Activated CD8-positive, alpha-beta T cell treated with anti-CD3 and anti-CD28 coated beads for 36 hours (primary cell): Measurements from ENCODE around the gene AVEN. TPM values are rescaled to one million over a fixed set of nuclear protein-coding genes. Genes with fewer than 3 reads are reported as not detected.

Experiments
- ATAC-seq: fragments of 200-7000 bp; cut with Tn5 transposase; one replicate; pipeline ENCODE4 v1.10.0; 2021; ENCODE audit warnings: mild to moderate bottlenecking, moderate library complexity
- CTCF ChIA-PET: fragments of 350-600 bp; sonication (Branson Sonifier 250); formaldehyde crosslinking; loops from one replicate; lab custom pipeline; 2021; ENCODE audit warnings: antibody characterized with exemption; lab: Charles Lee
- POLR2A ChIA-PET: fragments of 350-600 bp; sonication (Branson Sonifier 250); formaldehyde crosslinking; loops from one replicate; lab custom pipeline; 2021; ENCODE audit warnings: antibody characterized with exemption; lab: Charles Lee
- DNase-seq: peaks from one replicate; pipeline ENCODE4 v3.0.0-alpha.2; 2020
- H3K27ac Mint-ChIP-seq: one replicate; pipeline ENCODE4 v1.8.0; 2021; ENCODE audit warnings: mild to moderate bottlenecking, mixed read lengths
- H3K27me3 Mint-ChIP-seq: one replicate; pipeline ENCODE4 v1.8.0; 2021; ENCODE audit warnings: mixed read lengths
- H3K36me3 Mint-ChIP-seq: one replicate; pipeline ENCODE4 v1.8.0; 2021; ENCODE audit warnings: low read depth, mixed read lengths
- H3K4me1 Mint-ChIP-seq: one replicate; pipeline ENCODE4 v1.8.0; 2021; ENCODE audit warnings: low read depth, mixed read lengths
- H3K4me3 Mint-ChIP-seq: one replicate; pipeline ENCODE4 v1.8.0; 2021; ENCODE audit warnings: mild to moderate bottlenecking, moderate library complexity, mixed read lengths
- H3K9me3 Mint-ChIP-seq: one replicate; pipeline ENCODE4 v1.8.0; 2021; ENCODE audit warnings: mixed read lengths
- CTCF ChIP-seq: fragments of 200-600 bp; IDR thresholded peaks from one replicate; pipeline ENCODE4 v1.8.0; 2022; ENCODE audit warnings: antibody characterized with exemption, mild to moderate bottlenecking
- intact Hi-C: fragments of 100-400 bp; cut with micrococcal nuclease; formaldehyde crosslinking; loops from one replicate; pipeline ENCODE4 v1.10.0; 2022
- total RNA-seq, 2 experiments: library from RNA; stranded (reverse); gene quantifications; one replicate each; pipeline ENCODE4 v1.2.3, GENCODE V29; 2021

Gene AVEN
- total RNA-seq, 2 experiments from 2014 or later, result 8.8 to 13.0 TPM

- ChIA-PET CTCF (interaction anchor here (1.4 kb wide), 1 partner anchor 145 kb away, joined by 3 read pairs; no protein-coding TSS in a partner anchor), POLR2A (no interaction called here)
- Mint-ChIP-seq H3K9me3 (peaks cover 9% of the 10 kb centered on the region), H3K4me3 (no peak overlapping the region), H3K4me1 (no peaks in the 10 kb centered on the region), H3K27me3 (no peaks in the 10 kb centered on the region), H3K36me3 (peaks cover 5% of the 10 kb centered on the region), H3K27ac (no peak overlapping the region)
- DNase-seq, result no peak
- ATAC-seq, result no peak
- intact Hi-C loops, result no loop called here
- TF ChIP-seq CTCF, result no peak
Measured at GRCh38 chr15:33882921-33883320, 156.1 kb downstream of the AVEN start.

DNA sequence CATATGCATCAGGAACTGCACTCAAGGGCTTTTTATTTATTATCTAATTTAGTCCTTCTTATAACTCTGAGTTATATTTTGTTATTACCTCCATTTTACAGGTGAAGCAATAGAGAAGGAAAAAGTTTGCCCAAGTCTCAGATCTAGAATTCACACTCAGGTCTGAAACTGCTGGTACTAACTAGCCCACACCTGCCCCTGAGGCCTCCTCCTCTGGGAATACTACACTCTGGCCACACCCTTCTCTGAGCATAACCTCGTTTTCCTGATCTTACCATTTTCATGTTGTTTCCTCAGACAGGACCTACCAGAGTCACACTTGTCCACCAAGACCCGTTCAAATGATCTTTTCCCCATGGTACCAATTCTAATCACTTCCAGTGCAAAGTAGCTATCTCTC is 164.8 kb downstream of the AVEN start:
- TF ChIP-seq CTCF, result no peak
- H3K9me3 Mint-ChIP-seq, result no peaks in the 10 kb centered on the region
- intact Hi-C loops, result no loop called here
- ATAC-seq (no peak), DNase-seq (no peak)
- H3K27ac Mint-ChIP-seq, result no peak overlapping the region
- ChIA-PET CTCF (no interaction called here), POLR2A (no interaction called here)
- no peaks in the 10 kb centered on the region for H3K4me1 Mint-ChIP-seq
- no peaks in the 10 kb centered on the region for H3K36me3 Mint-ChIP-seq
- no peak overlapping the region for H3K4me3 Mint-ChIP-seq
- H3K27me3 Mint-ChIP-seq, result no peaks in the 10 kb centered on the region

- Mint-ChIP-seq H3K4me1 (no peaks in the 10 kb centered on the region), H3K9me3 (no peaks in the 10 kb centered on the region), H3K27ac (no peak overlapping the region), H3K4me3 (no peak overlapping the region), H3K27me3 (no peaks in the 10 kb centered on the region), H3K36me3 (no peaks in the 10 kb centered on the region)
- ChIA-PET CTCF (interaction anchor here (0.8 kb wide), 1 partner anchor 39 kb away, joined by 3 read pairs; no protein-coding TSS in a partner anchor), POLR2A (no interaction called here)
- intact Hi-C loops, result no loop called here
- no peak for TF ChIP-seq CTCF
- DNase-seq (no peak), ATAC-seq (no peak)
Measured at GRCh38 chr15:33872416-33873106, 166.4 kb downstream of the AVEN start.

- POLR2A ChIA-PET, result no interaction called here
- DNase-seq (no peak), ATAC-seq (no peak)
- Mint-ChIP-seq H3K27me3 (no peaks in the 10 kb centered on the region), H3K4me3 (no peak overlapping the region), H3K9me3 (no peaks in the 10 kb centered on the region), H3K27ac (no peak overlapping the region), H3K4me1 (no peaks in the 10 kb centered on the region), H3K36me3 (no peaks in the 10 kb centered on the region)
- no peak for TF ChIP-seq CTCF
- intact Hi-C loops, result no loop called here
- CTCF ChIA-PET, result interaction anchor here (0.8 kb wide), 1 partner anchor 39 kb away, joined by 3 read pairs; no protein-coding TSS in a partner anchor
Measured at GRCh38 chr15:33871980-33872379, 167.0 kb downstream of the AVEN start.

- Mint-ChIP-seq H3K4me3 (no peak overlapping the region), H3K27me3 (no peaks in the 10 kb centered on the region), H3K27ac (no peak overlapping the region), H3K36me3 (peaks cover 18% of the 10 kb centered on the region), H3K9me3 (no peaks in the 10 kb centered on the region), H3K4me1 (peaks cover 3% of the 10 kb centered on the region)
- ATAC-seq (no peak), DNase-seq (no peak)
- intact Hi-C loops, result no loop called here
- no peak for TF ChIP-seq CTCF
- CTCF ChIA-PET, result no interaction called here
- POLR2A ChIA-PET, result no interaction called here
Measured at GRCh38 chr15:33866101-33866737, 172.8 kb downstream of the AVEN start.
